AG08396 (cell line): ENCODE measurements around the gene RAB18.
A peak's percentile ranks its signal among the peaks of the same experiment; 100 is the strongest.
"Not testable (repeated sequence)": the region's sequence is repeated elsewhere in the genome, so short reads cannot be mapped to it uniquely, and the experiment has no call there.

Experiments
- DNase-seq: peaks from one replicate; pipeline ENCODE4 v3.0.0; 2012; ENCODE audit warnings: low spot score, mixed read lengths

The RAB18 gene

GRCh38 chr10:27504007-27504807 is at the start of gene RAB18:
Gene RAB18 (plus strand): TSS chr10:27504304. CDS start chr10:27504370, 66 bp downstream.
- DNase-seq, result peak; percentile 97

- DNase-seq, result no peak
These were observed 49.3 kb upstream of the RAB18 start for GRCh38 chr10:27454837-27455236.

DNA sequence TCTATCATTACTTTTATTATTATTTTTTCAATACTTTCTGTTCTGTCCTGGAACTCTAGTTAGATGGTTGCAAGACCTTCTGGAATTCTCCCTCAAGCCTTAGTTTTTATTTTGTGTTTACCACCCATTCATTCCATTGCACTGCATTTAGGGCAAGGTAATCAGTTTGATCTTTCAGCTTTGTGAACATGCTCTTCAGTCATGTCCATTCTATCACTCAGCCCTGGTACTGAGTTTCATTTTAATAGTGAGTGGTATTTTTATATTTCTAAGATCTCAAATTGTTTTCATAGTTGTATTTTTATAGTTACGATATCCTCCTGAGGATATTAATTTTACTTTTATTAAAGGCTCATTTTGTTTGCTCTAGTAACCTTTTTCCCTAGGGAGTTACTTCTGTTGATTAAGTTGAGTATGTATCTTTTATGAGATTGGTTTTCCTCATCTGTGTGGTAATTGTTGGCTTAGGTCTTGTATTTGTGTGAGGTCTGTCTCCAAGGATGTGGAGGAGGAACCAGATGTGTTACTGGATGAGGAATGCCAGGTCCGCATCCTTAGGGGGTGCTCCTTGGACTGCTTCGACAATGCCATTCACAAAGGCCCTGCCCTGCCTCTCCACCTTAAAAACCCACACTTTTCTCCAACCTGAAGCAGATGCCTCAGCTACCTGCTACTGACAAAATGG is 46.7 kb upstream of the RAB18 start:
- DNase-seq, result no peak

DNA sequence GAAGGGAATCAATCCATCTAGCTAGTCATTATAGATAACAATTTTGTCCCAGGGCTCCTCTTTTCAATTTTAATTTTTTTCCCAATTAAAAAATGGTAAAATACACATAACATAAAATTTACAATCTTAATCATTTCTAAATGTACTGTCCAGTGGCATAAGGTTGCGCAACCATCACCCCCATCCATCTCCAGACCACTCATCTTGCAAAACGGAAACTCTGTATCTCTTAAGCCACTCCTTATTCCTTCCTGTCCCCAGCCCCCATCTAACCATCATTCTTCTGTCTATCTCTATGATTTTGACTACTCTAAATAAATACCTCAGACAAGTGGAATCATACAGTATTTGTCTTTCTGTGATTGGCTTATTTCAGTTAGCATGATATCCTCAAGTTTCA is 46.1 kb upstream of the RAB18 start:
- no peak for DNase-seq

DNA sequence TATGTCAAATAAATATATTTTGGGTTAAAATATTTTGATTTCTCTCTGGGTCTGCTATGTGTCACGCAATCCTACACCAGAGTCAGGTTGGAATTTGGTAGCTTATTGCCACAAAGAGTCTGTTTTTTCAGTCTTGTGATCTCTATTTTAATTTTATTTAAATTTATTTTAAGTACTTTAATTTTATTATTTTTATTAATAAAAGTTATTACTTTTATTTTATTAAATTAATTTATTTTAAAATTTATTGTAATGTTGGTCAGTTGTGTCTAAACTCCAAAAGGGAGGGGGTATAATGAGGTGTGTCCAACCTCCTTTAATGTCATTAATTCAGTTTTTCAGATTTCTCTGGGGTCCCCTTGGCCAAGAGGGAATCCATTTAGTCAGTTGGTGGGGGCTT is 42.8 kb upstream of the RAB18 start:
- no peak for DNase-seq

DNA sequence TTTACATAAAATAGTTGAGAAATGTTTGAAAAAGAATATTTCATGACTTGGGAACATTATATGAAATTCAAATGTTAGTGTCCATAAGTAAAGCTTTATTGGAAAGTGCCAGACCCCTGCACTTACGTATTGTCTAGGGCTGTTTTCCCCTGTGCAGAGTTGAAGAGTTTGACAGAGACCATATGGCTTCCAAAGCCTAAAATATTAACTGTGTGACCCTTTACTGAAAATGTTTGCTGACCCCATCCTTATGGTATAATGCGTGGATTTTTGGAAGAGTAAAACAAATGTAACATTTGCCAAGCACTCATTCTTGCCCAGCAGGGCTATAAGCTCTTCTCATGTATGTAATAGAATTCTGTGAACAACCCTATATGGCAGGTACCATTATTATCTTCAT is 40.1 kb upstream of the RAB18 start:
- DNase-seq, result no peak

DNA sequence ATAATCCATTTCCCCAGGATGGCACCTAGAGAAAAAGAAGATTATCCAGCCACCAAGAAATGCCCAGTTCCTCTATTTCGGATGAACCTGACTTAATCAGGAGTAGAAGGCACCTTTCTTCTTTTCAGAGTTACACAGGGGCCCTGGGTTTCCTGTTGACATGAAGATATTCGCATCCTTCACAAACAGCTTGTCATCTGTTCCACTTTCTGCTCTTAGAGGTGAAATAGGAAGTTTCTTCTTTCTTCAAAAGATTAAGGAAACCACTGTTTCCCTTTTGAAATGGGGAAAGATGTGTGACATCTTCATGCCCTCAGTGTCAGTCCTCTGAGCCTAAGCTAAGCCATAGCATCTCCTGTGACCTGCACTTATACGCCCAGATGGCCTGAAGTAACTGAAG is 39.1 kb upstream of the RAB18 start:
- DNase-seq, result no peak

DNA sequence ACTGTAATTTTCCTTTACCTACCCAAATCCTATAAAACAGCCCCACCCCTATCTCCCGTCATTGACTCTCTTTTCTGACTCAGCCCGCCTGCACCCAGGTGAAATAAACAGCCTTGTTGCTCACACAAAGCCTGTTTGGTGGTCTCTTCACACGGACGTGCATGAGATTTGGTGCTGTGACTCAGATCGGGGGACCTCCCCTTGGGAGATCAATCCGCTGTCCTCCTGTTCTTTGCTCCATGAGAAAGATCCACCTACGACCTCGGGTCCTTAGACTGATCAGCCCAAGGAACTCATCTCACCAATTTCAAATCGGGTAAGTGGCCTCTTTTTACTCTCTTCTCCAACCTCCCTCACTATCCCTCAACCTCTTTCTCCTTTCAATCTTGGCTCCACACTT is 38.5 kb upstream of the RAB18 start:
- not testable (repeated sequence) for DNase-seq

DNA sequence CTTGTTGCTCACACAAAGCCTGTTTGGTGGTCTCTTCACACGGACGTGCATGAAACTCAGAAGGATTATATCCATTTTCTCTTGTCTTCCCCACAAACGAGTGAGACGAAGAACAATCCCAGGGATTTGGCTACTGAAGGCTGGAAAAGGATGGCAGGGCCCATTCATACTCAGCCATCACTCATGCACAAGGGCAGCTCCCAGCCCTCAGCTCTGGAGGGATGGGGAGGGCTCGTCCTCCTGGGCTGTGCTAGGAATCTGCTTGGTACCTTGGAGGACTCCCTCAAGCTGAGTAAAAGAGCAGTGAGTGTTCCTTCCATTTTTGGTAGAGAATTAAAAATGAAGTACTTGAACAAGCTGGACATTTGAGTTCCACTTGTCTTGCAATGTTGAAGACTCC is 33.2 kb upstream of the RAB18 start:
- DNase-seq, result no peak

GRCh38 chr10:27474741-27475140 is 29.4 kb upstream of the RAB18 start:
- no peak for DNase-seq

- no peak for DNase-seq
These were observed 25.1 kb upstream of the RAB18 start for GRCh38 chr10:27479016-27479415.

DNA sequence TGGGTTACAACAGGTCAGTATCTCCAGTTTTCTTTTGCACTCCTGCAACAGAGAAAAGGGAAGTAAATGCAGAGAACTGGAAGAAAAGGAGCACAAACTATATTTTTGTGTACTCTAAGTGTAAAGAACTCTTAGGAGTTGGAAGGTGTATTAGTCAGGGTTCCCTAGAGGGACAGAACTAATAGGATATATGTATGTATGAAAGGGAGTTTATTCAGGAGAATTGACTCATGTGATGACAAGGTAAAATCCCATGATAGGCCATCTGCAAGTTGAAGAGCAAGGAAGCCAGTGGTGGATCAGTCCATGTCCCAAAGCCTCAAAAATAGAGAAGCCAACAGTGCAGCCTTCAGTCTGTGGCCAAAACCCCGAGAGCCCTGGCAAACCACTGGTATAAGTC is 22.6 kb upstream of the RAB18 start:
- DNase-seq, result no peak

GRCh38 chr10:27482984-27483956 is 20.8 kb upstream of the RAB18 start:
- peak; percentile 24 for DNase-seq

DNA sequence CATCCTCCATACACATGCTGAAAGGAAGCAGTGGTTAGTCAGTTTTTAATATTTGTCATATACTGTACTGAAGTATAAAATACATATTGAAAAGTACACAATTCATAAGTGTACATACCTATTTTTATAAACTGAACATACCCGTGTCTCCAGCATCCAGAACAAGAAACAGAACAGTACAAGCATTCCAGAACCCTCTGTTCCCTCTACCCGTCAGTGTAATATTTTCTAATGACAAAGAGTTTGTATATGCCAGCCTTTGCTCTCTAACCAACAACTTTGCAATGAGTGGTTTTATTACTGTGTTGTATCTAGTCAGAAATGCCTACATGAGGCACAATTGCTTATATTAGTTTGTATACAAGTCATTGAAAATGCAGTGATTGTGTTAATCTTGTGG is 18.7 kb upstream of the RAB18 start:
- no peak for DNase-seq

- DNase-seq, result no peak
These were observed 18.1 kb upstream of the RAB18 start for GRCh38 chr10:27485986-27486385.

DNA sequence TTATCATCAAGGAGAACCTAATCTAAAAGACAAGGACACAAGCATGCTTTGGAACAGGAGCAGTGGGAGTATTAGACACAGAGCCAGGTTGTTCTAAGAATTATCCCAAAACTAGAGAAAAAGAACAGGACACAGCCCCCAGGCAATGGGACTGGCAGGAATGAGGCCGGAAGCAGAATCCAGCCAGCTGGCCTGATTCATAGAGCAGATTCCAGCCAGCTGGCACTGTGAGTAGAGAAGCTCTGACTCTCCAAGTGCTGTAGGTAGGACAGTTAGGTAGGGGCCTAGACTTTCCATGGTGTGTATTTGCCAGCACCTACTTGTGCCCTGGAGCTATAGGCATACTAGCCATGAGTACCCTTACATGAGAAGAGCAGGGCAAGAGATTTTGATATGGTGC is 13.3 kb upstream of the RAB18 start:
- DNase-seq, result no peak

DNA sequence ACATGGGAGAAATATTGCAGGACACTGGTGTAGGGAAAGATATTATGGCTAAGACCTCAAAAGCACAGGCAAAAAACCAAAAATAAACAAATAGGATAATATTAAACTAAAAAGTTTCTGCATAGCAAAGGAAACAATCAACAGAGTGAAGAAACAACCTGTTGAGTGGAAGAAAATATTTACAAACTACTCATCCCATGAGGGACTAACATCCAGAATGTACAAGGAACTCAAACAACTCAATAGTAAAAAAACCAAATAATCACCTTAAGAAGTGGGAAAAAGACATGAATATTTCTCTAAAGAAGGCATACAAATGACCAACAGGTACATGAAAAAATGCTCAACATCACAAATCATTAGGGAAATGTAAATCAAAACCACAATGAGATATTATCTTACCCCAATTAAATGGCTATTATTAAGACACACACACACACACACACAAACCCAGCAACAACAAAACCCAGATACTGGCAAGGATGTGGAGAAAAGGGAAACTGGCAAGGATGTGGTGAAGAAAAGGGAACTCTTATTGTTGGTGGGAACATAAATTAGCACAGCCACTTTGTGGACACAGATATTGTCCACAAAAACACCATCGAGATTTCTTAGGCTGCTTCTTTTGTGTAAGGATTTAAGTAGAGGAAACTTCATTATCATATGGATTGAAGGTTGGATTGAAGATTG is 9.8 kb upstream of the RAB18 start:
- no peak for DNase-seq

DNA sequence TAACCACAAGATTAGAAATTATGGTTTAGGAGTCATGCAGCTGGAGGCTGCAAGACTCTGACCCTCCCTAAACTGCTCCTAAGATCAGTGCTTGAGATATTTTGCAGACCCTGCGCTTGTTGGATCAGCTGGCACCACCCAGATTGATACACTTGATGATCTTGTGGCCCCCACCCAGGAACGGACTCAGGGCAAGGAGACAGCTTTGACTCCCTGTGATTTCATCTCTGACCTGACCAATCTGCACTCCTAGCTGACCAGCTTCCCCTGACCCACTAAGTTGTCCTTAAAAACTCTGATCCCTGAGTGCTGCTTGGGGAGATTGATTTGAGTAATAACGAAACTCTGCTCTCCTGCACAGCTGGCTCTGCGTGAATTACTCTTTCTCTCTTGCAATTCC is 8.0 kb upstream of the RAB18 start:
- DNase-seq, result no peak

- no peak for DNase-seq
These were observed 4.0 kb upstream of the RAB18 start for GRCh38 chr10:27500096-27500495.

GRCh38 chr10:27500886-27501285 is 3.2 kb upstream of the RAB18 start:
- no peak for DNase-seq

GRCh38 chr10:27503498-27504006 is 552 bp upstream of the RAB18 start:
- DNase-seq, result no peak
